Keratinocyte (primary cell): ENCODE measurements around the gene SZT2.

Experiments
- EZH2 ChIP-seq: IDR thresholded peaks from one replicate; pipeline ENCODE4 v1.6.1; 2012; ENCODE audit warnings: inconsistent platforms, mild to moderate bottlenecking, low read length, moderate library complexity
- TF ChIP-seq, protein P1 (sequence below), 3 experiments: IDR thresholded peaks in 1 of 3; conservative IDR thresholded peaks in 1 of 3; optimal IDR thresholded peaks in 1 of 3; 2 replicates in 2 of 3; 3 replicates in 1 of 3; pipeline versions ENCODE3 to v1.5.1; 2011; ENCODE audit warnings: low read length in 3 of 3, mild to moderate bottlenecking in 3 of 3, moderate library complexity in 2 of 3, control low read depth in 1 of 3, inconsistent platforms in 1 of 3; ENCODE audit not compliant: insufficient read depth in 2 of 3; ENCODE audit errors: extremely low read depth in 1 of 3

DNA sequence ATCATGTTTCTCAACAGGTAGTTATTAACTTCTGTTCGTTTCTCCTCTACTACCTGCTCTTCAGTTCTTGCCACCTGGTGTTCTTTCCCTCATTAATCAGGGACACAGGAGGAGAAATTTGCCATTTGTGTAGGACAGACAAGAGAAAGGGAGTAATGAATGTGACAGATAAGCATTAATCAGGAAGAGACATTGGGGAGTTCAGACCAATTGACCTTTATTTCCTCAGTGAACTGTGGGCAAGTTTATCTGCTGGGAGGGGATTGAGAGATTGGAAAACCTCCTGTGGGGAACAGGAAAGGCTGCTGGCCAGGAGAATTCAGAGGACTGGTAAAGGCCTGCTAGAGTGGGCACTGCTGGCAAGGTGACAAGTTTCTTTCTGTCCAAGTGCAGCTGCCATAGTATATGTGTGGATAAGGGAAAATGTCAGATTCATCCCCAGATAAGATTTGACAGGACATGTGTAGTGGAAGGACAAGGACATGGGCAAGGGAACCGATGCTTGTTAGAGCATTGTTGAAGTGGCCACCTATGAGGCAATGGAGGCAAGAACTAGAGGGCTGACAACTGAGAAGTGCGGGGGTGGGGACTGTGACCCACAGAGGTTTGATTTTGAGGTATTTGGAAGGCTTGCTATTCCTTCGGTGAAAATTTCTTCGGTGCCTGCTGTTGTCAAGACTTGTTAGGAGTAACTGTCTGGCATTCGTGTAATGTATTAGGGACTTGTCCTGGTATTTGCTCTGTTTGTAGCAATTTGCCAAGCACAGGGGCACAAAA lies 12.6 kb downstream of the SZT2 start:
- TF ChIP-seq, protein P1, sequence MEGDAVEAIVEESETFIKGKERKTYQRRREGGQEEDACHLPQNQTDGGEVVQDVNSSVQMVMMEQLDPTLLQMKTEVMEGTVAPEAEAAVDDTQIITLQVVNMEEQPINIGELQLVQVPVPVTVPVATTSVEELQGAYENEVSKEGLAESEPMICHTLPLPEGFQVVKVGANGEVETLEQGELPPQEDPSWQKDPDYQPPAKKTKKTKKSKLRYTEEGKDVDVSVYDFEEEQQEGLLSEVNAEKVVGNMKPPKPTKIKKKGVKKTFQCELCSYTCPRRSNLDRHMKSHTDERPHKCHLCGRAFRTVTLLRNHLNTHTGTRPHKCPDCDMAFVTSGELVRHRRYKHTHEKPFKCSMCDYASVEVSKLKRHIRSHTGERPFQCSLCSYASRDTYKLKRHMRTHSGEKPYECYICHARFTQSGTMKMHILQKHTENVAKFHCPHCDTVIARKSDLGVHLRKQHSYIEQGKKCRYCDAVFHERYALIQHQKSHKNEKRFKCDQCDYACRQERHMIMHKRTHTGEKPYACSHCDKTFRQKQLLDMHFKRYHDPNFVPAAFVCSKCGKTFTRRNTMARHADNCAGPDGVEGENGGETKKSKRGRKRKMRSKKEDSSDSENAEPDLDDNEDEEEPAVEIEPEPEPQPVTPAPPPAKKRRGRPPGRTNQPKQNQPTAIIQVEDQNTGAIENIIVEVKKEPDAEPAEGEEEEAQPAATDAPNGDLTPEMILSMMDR (optimal IDR thresholded peaks at IDR 0.05 in 1 of 3, IDR thresholded peaks at IDR 0.05 in 1 of 3, conservative IDR thresholded peaks at IDR 0.05 in 1 of 3; ENCODE audit: extremely low read depth in 1 of 3, insufficient read depth in 2 of 3, low read length in 3 of 3), result no peak
- TF ChIP-seq EZH2, result no peak
